GM12892 (cell line): ENCODE results near the gene TMEM259.

Source experiments
- POLR2A ChIP-seq: IDR thresholded peaks from 2 replicates; pipeline ENCODE4 v1.6.1; 2011; ENCODE audit warnings: low read depth, low read length, control low read depth
- POLR2AphosphoS5 ChIP-seq: IDR thresholded peaks from 2 replicates; pipeline ENCODE4 v1.6.1; 2011; ENCODE audit warnings: low read depth, low read length, control low read depth

DNA sequence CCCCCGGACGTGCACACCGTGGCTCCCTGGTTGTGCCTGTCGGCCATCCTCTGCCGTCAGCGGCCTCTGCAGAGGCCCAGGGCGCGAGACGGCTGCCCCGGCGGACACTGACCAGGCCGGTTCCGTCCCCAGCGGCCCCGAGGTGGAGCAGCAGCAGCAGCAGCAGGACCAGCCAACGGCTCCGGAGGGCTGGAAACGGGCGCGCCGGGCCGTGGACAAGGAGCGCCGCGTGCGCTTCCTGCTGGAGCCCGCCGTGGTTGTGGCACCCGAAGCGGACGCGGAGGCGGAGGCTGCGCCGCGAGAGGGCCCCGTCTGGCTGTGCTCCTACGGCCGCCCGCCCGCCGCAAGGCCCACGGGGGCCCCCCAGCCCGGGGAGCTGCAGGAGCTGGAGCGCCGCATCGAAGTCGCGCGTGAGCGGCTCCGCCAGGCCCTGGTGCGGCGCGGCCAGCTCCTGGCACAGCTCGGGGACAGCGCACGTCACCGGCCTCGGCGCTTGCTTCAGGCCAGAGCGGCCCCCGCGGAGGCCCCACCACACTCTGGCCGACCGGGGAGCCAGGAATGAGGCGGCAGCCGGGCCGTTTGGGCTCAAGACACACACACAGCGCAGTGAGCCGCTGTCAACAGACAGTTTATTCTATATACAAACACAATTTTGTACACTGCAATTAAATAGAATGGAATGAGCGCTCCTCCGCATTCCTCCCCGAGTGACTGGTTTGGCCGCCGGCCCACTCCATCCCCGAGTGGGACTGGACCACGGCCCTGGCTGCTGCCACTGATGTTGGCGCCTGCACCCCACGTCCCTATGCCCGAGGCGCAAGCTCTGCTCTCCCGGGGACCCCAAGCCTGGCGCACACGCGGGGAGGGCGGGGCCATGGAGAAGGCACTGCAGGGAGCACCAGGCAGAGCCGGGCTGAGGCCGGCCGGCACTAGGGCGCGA is 11.6 kb downstream of the TMEM259 start:
- no peak for TF ChIP-seq POLR2A
- TF ChIP-seq POLR2AphosphoS5, result no peak
